Naive thymus-derived CD4-positive, alpha-beta T cell (primary cell): ENCODE measurements around the gene GSTO2. TPM values are rescaled to one million over a fixed set of nuclear protein-coding genes. Genes with fewer than 3 reads are reported as not detected.
A peak's percentile ranks its signal among the peaks of the same experiment; 100 is the strongest.

Source experiments
- ATAC-seq: fragments of 150-1000 bp; cut with Tn5 transposase; 2 replicates; pipeline ENCODE4 v1.10.0; 2021; ENCODE audit warnings: mild to moderate bottlenecking, moderate library complexity
- CTCF ChIA-PET: fragments of 350-600 bp; sonication (Branson Sonifier 250); formaldehyde crosslinking; loops from one replicate; lab custom pipeline; 2021; ENCODE audit warnings: antibody characterized with exemption; lab: Charles Lee
- POLR2A ChIA-PET: fragments of 350-600 bp; sonication (Branson Sonifier 250); formaldehyde crosslinking; loops from one replicate; lab custom pipeline; 2021; ENCODE audit warnings: antibody characterized with exemption, inconsistent platforms; lab: Charles Lee
- DNase-seq, 9 donors: peaks; one replicate each; pipeline versions ENCODE4 v3.0.0 to v3.0.0-alpha.2; 2020 to 2022; ENCODE audit warnings: mixed read lengths in 1 of 9
- H3K27ac ChIP-seq: one replicate; pipeline ENCODE4 v1.7.0; 2013; ENCODE audit warnings: mild to moderate bottlenecking, low read depth, low read length, moderate library complexity
- H3K27me3 ChIP-seq, 2 donors: one replicate each; pipeline ENCODE4 v1.7.0; 2013; ENCODE audit warnings: low read length in 2 of 2, mild to moderate bottlenecking in 2 of 2, moderate library complexity in 2 of 2; ENCODE audit not compliant: control insufficient read depth in 2 of 2, insufficient read depth in 2 of 2
- H3K36me3 ChIP-seq, 3 experiments: 1 replicate in 2 of 3; 2 replicates in 1 of 3; pipeline ENCODE4 v1.7.0; 2013; ENCODE audit warnings: low read length in 3 of 3, mild to moderate bottlenecking in 3 of 3, moderate library complexity in 1 of 3; ENCODE audit not compliant: insufficient read depth in 3 of 3, control insufficient read depth in 2 of 3
- H3K4me1 ChIP-seq, 2 donors: one replicate each; pipeline ENCODE4 v1.7.0; 2013; ENCODE audit warnings: low read length in 2 of 2, mild to moderate bottlenecking in 2 of 2, moderate library complexity in 1 of 2; ENCODE audit not compliant: control insufficient read depth in 2 of 2, insufficient read depth in 2 of 2
- H3K4me3 ChIP-seq: 2 replicates; pipeline ENCODE4 v1.7.0; 2013; ENCODE audit warnings: mild to moderate bottlenecking, low read length
- H3K9me3 ChIP-seq, 3 experiments: 1 replicate in 2 of 3; 2 replicates in 1 of 3; pipeline ENCODE4 v1.7.0; 2013; ENCODE audit warnings: low read length in 3 of 3; ENCODE audit not compliant: control insufficient read depth in 2 of 3
- H3K27ac Mint-ChIP-seq, 9 donors: one replicate each; pipeline ENCODE4 v1.8.0; 2020 to 2022; ENCODE audit warnings: mixed read lengths in 9 of 9, mild to moderate bottlenecking in 8 of 9, moderate library complexity in 5 of 9, inconsistent platforms in 2 of 9
- H3K27me3 Mint-ChIP-seq, 5 donors: one replicate each; pipeline ENCODE4 v1.8.0; 2021 to 2022; ENCODE audit warnings: mixed read lengths in 5 of 5, mild to moderate bottlenecking in 1 of 5
- H3K36me3 Mint-ChIP-seq, 5 donors: one replicate each; pipeline ENCODE4 v1.8.0; 2020 to 2022; ENCODE audit warnings: mixed read lengths in 5 of 5, mild to moderate bottlenecking in 3 of 5, inconsistent platforms in 1 of 5
- H3K4me1 Mint-ChIP-seq, 7 donors: one replicate each; pipeline ENCODE4 v1.8.0; 2020 to 2022; ENCODE audit warnings: mixed read lengths in 7 of 7, mild to moderate bottlenecking in 3 of 7, inconsistent platforms in 1 of 7
- H3K4me3 Mint-ChIP-seq, 10 donors: one replicate each; pipeline ENCODE4 v1.8.0; 2020 to 2022; ENCODE audit warnings: mild to moderate bottlenecking in 10 of 10, mixed read lengths in 10 of 10, moderate library complexity in 6 of 10, inconsistent platforms in 2 of 10
- H3K9me3 Mint-ChIP-seq, 11 donors: one replicate each; pipeline ENCODE4 v1.8.0; 2020 to 2022; ENCODE audit warnings: mixed read lengths in 11 of 11, mild to moderate bottlenecking in 4 of 11, inconsistent platforms in 1 of 11, moderate library complexity in 1 of 11
- intact Hi-C, 2 donors: fragments of 100-400 bp; cut with micrococcal nuclease; formaldehyde crosslinking; loops; one replicate each; pipeline ENCODE4 v1.15.1; 2023
- polyA plus RNA-seq, 2 donors: library from polyadenylated mRNA; unstranded; fragments of 300-500 nt; fragmentation: Illumina TruSeq; gene quantifications; one replicate each; pipeline ENCODE4 v1.2.3, GENCODE V29; 2021
- total RNA-seq, 6 experiments: library from RNA in 5 of 6; stranded (reverse) in 5 of 6; gene quantifications; 1 replicate in 5 of 6; 2 replicates in 1 of 6; pipeline ENCODE4 v1.2.3 and lab custom pipeline; 2021 to 2026

GSTO2 gene
- total and polyA plus RNA-seq, 7 experiments from 2014 or later: 1.0 to 2.5 (median 1.3) TPM

GRCh38 chr10:104297697-104298660 is 29.0 kb downstream of the GSTO2 start:
- POLR2A ChIA-PET: interaction anchor here (1.2 to 2.5 kb wide), 2 partner anchors 29 to 31 kb away, joined by 3 to 8 read pairs; no protein-coding TSS in a partner anchor
- Histone ChIP-seq H3K4me1 (peaks cover 4 to 13% of the 10 kb centered on the region in 2 donors), H3K27ac (no peak overlapping the region), H3K4me3 (no peak overlapping the region), H3K9me3 (no peaks in the 10 kb centered on the region), H3K36me3 (no peaks in the 10 kb centered on the region), H3K27me3 (no peaks in the 10 kb centered on the region)
- H3K36me3 Mint-ChIP-seq: peaks cover 0 to 6% (median 0%) of the 10 kb centered on the region in 5 donors
- peak overlapping the region in 6 of 9 donors; percentile 7 to 62 (median 36) for H3K27ac Mint-ChIP-seq
- ATAC-seq (peak; percentile 35), DNase-seq (no peak)
- peak overlapping the region in 1 of 10 donors; percentile 34 for H3K4me3 Mint-ChIP-seq
- intact Hi-C loops: loop anchor here in 1 of 2 donors (10.0 kb wide), 1 partner anchor 317 kb away; no protein-coding TSS in a partner anchor
- peaks cover 0 to 5% (median 0%) of the 10 kb centered on the region in 5 donors for H3K27me3 Mint-ChIP-seq
- CTCF ChIA-PET: interaction anchor here (0.8 to 1.7 kb wide), 3 partner anchors 8 to 53 kb away, joined by 3 to 6 read pairs (median 4); no protein-coding TSS in a partner anchor
- H3K4me1 Mint-ChIP-seq: peaks cover 6 to 36% (median 29%) of the 10 kb centered on the region in 7 donors
- peaks cover 0 to 6% (median 0%) of the 10 kb centered on the region in 11 donors for H3K9me3 Mint-ChIP-seq

DNA sequence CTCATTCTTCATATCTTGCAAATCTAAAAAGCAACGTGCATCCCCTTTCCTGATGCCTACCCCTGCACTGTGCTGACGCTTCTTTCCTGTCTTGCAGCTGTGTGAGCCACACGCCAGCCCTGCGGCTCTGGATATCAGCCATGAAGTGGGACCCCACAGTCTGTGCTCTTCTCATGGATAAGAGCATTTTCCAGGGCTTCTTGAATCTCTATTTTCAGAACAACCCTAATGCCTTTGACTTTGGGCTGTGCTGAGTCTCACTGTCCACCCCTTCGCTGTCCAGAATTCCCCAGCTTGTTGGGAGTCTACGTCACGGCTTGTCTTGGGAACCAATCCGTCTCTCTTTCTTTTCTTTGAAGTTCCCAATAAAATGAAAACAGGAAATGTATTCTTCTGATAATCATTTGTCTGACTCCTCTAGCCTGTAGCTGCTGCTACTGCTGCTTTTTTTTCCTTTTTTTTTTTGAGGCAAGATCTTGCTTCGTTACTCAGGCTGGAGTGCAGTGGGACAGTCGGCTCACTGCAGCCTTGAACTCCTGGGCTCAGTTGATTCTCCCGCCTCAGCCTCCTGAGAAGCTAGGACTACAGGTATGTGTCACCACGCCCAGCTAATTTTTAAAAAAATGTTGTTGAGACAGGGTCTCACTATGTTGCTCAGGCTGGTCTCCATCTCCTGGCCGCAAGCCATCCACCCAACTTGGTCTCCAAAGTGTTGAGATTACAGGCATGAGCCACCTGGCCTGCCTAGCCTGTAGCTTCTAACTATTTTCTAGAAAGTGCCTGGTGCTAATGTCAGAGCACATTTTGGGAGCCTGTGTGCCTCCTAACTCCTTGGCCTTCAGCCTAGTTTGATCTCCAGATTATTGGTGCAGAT is 30.3 kb downstream of the GSTO2 start:
- Histone ChIP-seq H3K4me3 (no peak overlapping the region), H3K36me3 (no peaks in the 10 kb centered on the region), H3K9me3 (no peaks in the 10 kb centered on the region), H3K27ac (no peak overlapping the region), H3K27me3 (no peaks in the 10 kb centered on the region), H3K4me1 (peaks cover 13 to 14% of the 10 kb centered on the region in 2 donors)
- peak overlapping the region in 3 of 10 donors; percentile 63 to 71 (median 67) for H3K4me3 Mint-ChIP-seq
- H3K9me3 Mint-ChIP-seq: peaks cover 0 to 6% (median 0%) of the 10 kb centered on the region in 11 donors
- H3K36me3 Mint-ChIP-seq: peaks cover 0 to 10% (median 0%) of the 10 kb centered on the region in 5 donors
- ATAC-seq (no peak), DNase-seq (no peak)
- H3K27me3 Mint-ChIP-seq: peaks cover 0 to 5% (median 0%) of the 10 kb centered on the region in 5 donors
- peaks cover 16 to 49% (median 38%) of the 10 kb centered on the region in 7 donors for H3K4me1 Mint-ChIP-seq
- peak overlapping the region in 7 of 9 donors; percentile 46 to 97 (median 90) for H3K27ac Mint-ChIP-seq
- ChIA-PET POLR2A (interaction anchor here (0.6 to 2.5 kb wide), 7 partner anchors 24 to 859 kb away, joined by 3 to 12 read pairs (median 3); partner anchors contain the start of gene ITPRIP), CTCF (interaction anchor here (0.8 to 1.7 kb wide), 5 partner anchors 8 to 52 kb away, joined by 3 to 6 read pairs (median 4); no protein-coding TSS in a partner anchor)
- intact Hi-C loops: loop anchor here in 1 of 2 donors (10.0 kb wide), 1 partner anchor 316 kb away; no protein-coding TSS in a partner anchor

GRCh38 chr10:104300002-104300735 is 31.2 kb downstream of the GSTO2 start:
- intact Hi-C loops: loop anchor here in 1 of 2 donors (1.0 kb wide), 1 partner anchor 9 kb away; no protein-coding TSS in a partner anchor
- Histone ChIP-seq H3K9me3 (no peaks in the 10 kb centered on the region), H3K36me3 (no peaks in the 10 kb centered on the region), H3K4me3 (no peak overlapping the region), H3K4me1 (peaks cover 13 to 23% of the 10 kb centered on the region in 2 donors), H3K27me3 (no peaks in the 10 kb centered on the region), H3K27ac (no peak overlapping the region)
- ATAC-seq: peak; percentile 65
- ChIA-PET POLR2A (interaction anchor here (0.6 to 2.5 kb wide), 7 partner anchors 9 to 53 kb away, joined by 3 to 12 read pairs (median 4); partner anchors contain the start of gene ITPRIP), CTCF (interaction anchor here (0.8 to 1.7 kb wide), 3 partner anchors 9 to 51 kb away, joined by 3 to 6 read pairs (median 5); no protein-coding TSS in a partner anchor)
- H3K4me1 Mint-ChIP-seq: peaks cover 24 to 57% (median 44%) of the 10 kb centered on the region in 7 donors
- H3K4me3 Mint-ChIP-seq: peak overlapping the region in 9 of 10 donors; percentile 33 to 78 (median 69)
- peak in 7 of 9 donors; percentile 43 to 74 (median 64) for DNase-seq
- peaks cover 0 to 3% (median 0%) of the 10 kb centered on the region in 5 donors for H3K27me3 Mint-ChIP-seq
- H3K27ac Mint-ChIP-seq: peak overlapping the region; percentile 62 to 97 (median 89)
- peaks cover 0 to 10% (median 0%) of the 10 kb centered on the region in 5 donors for H3K36me3 Mint-ChIP-seq
- H3K9me3 Mint-ChIP-seq: peaks cover 0 to 6% (median 0%) of the 10 kb centered on the region in 11 donors

GRCh38 chr10:104300736-104301292 is 31.8 kb downstream of the GSTO2 start:
- intact Hi-C loops: loop anchor here in 1 of 2 donors (1.0 kb wide), 1 partner anchor 10 kb away; no protein-coding TSS in a partner anchor
- Histone ChIP-seq H3K27ac (no peak overlapping the region), H3K36me3 (no peaks in the 10 kb centered on the region), H3K27me3 (no peaks in the 10 kb centered on the region), H3K4me3 (no peak overlapping the region), H3K9me3 (no peaks in the 10 kb centered on the region), H3K4me1 (peaks cover 19 to 29% of the 10 kb centered on the region in 2 donors)
- Mint-ChIP-seq H3K27me3 (no peaks in the 10 kb centered on the region), H3K9me3 (peaks cover 0 to 6% (median 0%) of the 10 kb centered on the region in 11 donors), H3K4me3 (peak overlapping the region; percentile 31 to 78 (median 70)), H3K36me3 (peaks cover 0 to 10% (median 0%) of the 10 kb centered on the region in 5 donors), H3K4me1 (peaks cover 27 to 61% (median 48%) of the 10 kb centered on the region in 7 donors), H3K27ac (peak overlapping the region; percentile 60 to 97 (median 89))
- DNase-seq (peak in 4 of 9 donors; percentile 42 to 52 (median 46)), ATAC-seq (no peak)
- POLR2A ChIA-PET: interaction anchor here (0.9 to 2.5 kb wide), 4 partner anchors 9 to 52 kb away, joined by 3 to 12 read pairs (median 6); partner anchors contain the start of gene ITPRIP
- CTCF ChIA-PET: interaction anchor here (1.5 to 1.7 kb wide), 2 partner anchors 10 to 49 kb away, joined by 5 to 6 read pairs; no protein-coding TSS in a partner anchor
